Fibroblast of mammary gland (primary cell): ENCODE results near the gene DIPK1C.
"Not testable (repeated sequence)": the region's sequence is repeated elsewhere in the genome, so short reads cannot be mapped to it uniquely, and the experiment has no call there.

ENCODE experiments used
- DNase-seq: peaks from one replicate; pipeline ENCODE4 v3.0.0-alpha.2; 2010; ENCODE audit warnings: low read depth
- H3K4me3 ChIP-seq: 2 replicates; pipeline ENCODE4 v1.5.1; 2011; ENCODE audit warnings: low read depth, mild to moderate bottlenecking, low read length, moderate library complexity; ENCODE audit not compliant: control insufficient read depth
- CTCF ChIP-seq: conservative IDR thresholded peaks from 2 replicates; pipeline ENCODE4 v1.5.1; 2011; ENCODE audit warnings: low read depth, low read length, inconsistent platforms; ENCODE audit not compliant: control insufficient read depth, insufficient read depth

DIPK1C gene

GRCh38 chr18:74457043-74457724, at the start of gene DIPK1C:
Gene DIPK1C (minus strand): TSS chr18:74457308. CDS start chr18:74457259, 49 bp downstream.
- TF ChIP-seq CTCF, result no peak
- H3K4me3 ChIP-seq, result no peak within 1 kb of the TSS
- DNase-seq, result no peak

DNA sequence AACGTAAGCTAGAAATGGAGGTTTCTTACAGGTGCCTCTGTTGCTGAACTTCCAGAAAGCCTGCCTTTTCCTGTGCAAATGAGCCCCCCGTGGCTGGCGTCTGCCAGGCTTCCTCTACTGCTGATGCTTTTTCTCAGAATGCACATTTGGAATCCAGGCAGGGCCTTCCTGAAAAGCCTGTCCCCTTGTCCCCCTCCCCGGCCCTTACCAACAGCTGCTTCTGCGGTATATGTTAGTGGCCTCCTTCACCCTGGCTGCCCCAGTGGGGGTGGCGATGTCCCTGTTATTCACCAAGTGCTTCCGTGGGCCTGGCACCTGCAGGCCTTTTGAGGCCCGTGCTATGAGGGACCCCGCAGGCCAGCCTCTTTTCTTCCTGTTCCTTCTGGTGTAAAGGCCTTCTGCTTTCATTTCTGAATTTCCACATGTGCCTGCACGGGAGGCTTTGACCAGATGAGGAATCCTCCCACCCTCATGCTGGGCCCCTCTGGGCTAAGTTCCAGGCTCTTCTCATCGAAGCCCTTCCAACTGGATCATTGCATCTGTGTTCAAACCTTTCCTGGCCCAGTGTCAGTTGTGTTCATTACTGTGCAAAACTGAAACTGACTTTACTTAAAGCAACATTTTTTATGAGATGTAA, 49.5 kb upstream of the DIPK1C start:
- TF ChIP-seq CTCF, result no peak
- peak; percentile 49 for DNase-seq
- no peak overlapping the region for H3K4me3 ChIP-seq

- DNase-seq, result no peak
- H3K4me3 ChIP-seq, result no peak overlapping the region
- no peak for TF ChIP-seq CTCF
Observed at GRCh38 chr18:74505776-74506175, 48.7 kb upstream of the DIPK1C start.

DNA sequence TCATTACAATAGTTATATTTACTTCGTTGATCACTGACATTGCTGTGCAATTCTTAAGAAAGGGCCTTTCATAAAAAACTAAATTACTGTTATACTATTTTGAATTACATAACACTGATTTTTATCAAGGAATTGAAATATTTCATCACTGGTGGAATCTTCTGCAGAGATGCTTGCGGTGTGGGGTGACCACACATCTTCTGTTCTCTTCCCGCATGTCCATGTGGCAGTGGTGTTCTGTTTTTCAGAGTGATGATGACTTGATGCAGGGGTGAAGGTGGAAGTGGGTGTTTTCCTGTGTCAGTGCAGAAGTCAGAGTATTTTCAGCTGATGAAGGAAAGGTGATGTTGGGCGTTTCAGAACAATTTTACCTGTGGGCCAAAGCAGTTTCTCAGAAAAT, 46.0 kb upstream of the DIPK1C start:
- no peak overlapping the region for H3K4me3 ChIP-seq
- TF ChIP-seq CTCF, result no peak
- no peak for DNase-seq

DNA sequence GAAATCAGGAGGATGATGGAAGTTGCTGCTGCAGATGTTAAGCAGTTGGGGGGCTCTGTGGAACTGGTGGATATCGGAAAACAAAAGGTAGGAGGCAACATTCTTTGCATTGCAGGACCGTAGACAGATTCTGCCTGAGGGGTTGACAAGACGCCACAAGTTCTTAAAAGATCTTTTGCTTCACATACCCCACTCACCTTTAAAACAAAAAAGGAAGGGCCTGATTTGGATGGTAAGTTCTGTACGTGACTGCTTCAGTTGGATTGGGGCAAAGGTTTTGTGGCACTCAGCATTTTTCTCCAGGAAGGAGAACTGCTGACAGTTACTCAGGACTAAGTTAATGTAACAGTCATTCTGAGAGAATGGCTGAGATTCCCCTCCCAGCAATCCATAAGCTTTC, 44.3 kb upstream of the DIPK1C start:
- DNase-seq, result no peak
- H3K4me3 ChIP-seq, result no peak overlapping the region
- no peak for TF ChIP-seq CTCF

DNA sequence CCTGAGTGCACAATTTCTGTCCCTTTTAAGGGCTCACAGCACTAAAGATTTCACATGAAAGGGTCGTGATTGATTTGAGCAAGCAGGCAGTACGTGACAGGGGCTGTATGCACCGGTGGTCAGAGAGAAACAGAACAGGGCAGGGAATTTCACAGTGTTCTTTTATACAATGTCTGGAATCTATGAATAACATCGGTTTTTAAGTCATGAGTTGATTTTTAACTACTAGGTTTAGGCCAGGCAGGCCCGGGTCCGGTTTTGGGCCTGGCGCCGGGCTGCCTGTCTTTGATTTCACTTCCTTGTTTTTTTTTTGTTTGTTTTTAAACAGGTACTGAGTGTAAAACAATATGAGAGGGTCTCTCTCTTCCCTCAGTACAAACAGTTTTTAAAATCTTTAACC, 43.7 kb upstream of the DIPK1C start:
- not testable (repeated sequence) for DNase-seq

DNA sequence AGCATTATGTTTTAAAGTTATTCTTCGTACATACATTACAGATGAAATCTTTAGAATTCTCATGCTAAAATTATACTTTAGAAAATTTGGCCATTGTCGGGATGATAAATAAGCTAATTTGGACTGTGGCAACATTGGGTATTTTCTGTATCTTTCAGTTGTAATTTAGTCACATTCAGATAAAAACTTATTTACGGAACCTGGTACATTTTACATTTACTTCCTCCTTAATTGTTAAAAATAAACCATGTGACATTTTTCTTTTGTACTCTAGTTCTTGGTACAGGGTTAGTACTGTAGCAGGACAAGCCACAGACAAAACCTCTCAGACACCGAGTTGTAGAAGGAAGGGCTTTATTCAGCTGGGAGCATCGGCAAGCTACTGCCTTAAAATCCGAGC, 43.3 kb upstream of the DIPK1C start:
- no peak overlapping the region for H3K4me3 ChIP-seq
- TF ChIP-seq CTCF, result no peak
- no peak for DNase-seq

More for the DNA sequence above, 43.7 kb upstream of the DIPK1C start:
- not testable (repeated sequence) for H3K4me3 ChIP-seq
